Endothelial cell of umbilical vein (primary cell): ENCODE results near the gene FAM222A. TPM values are rescaled to one million over a fixed set of nuclear protein-coding genes. Genes with fewer than 3 reads are reported as not detected.

Experiments
- BruUV-seq: library from RNA; stranded (reverse); fragments of 400-500 nt; replicated peaks from 2 replicates; lab custom pipeline; 2021; lab: Mats Ljungman, UMichigan
- CTCF ChIA-PET: fragments of 300-600, 350-600 bp; sonication (Branson Sonifier 250); formaldehyde crosslinking; loops from one replicate; lab custom pipeline; 2021; ENCODE audit warnings: antibody characterized with exemption, inconsistent platforms; lab: Charles Lee
- POLR2A ChIA-PET: fragments of 300-600, 350-600 bp; sonication (Branson Sonifier 250); formaldehyde crosslinking; loops from one replicate; lab custom pipeline; 2021; ENCODE audit warnings: antibody characterized with exemption, inconsistent platforms; lab: Charles Lee
- DNase-seq: peaks from one replicate; pipeline ENCODE4 v3.0.0-alpha.2; 2011; ENCODE audit warnings: low read depth, low spot score
- FAIRE-seq: peaks from 2 replicates; lab custom pipeline; 2011; peaks lifted over from hg19 to GRCh38; lab: Jason Lieb, UNC
- H2AFZ ChIP-seq: 2 replicates; pipeline ENCODE4 v1.6.0; 2012; ENCODE audit warnings: low read depth, low read length, control low read depth, inconsistent platforms
- H3K27ac ChIP-seq: 2 replicates; pipeline ENCODE4 v1.5.1; 2011; ENCODE audit warnings: low read depth, mild to moderate bottlenecking, control low read depth, low read length, moderate library complexity; ENCODE audit not compliant: insufficient read depth
- H3K27me3 ChIP-seq, 2 experiments: 2 replicates each; pipeline versions ENCODE4 v1.6.0 to v1.6.1; 2011; ENCODE audit warnings: low read length in 2 of 2, mixed read lengths in 1 of 2; ENCODE audit not compliant: control insufficient read depth in 2 of 2, insufficient read depth in 2 of 2
- H3K36me3 ChIP-seq, 2 experiments: 2 replicates in 1 of 2; 3 replicates in 1 of 2; pipeline ENCODE4 v1.5.1; 2011; ENCODE audit warnings: low read length in 2 of 2, mild to moderate bottlenecking in 1 of 2, moderate library complexity in 1 of 2; ENCODE audit not compliant: control insufficient read depth in 2 of 2, insufficient read depth in 2 of 2; ENCODE audit errors: extremely low read depth in 1 of 2
- H3K4me1 ChIP-seq: 3 replicates; pipeline ENCODE4 v1.5.1; 2011; ENCODE audit warnings: mild to moderate bottlenecking, low read length; ENCODE audit not compliant: control insufficient read depth, insufficient read depth; ENCODE audit errors: extremely low read depth
- H3K4me2 ChIP-seq: 2 replicates; pipeline ENCODE4 v1.6.1; 2011; ENCODE audit warnings: low read length, control low read depth, mixed read lengths; ENCODE audit not compliant: insufficient read depth
- H3K4me3 ChIP-seq, 3 experiments: fragments of 200-600 bp in 1 of 3; sonication (generic), shearing (Covaris generic) in 1 of 3; replicated peaks in 1 of 3; 2 replicates each; pipeline ENCODE4 v1.5.1; 2011 to 2016; ENCODE audit warnings: control low read depth in 3 of 3, low read length in 3 of 3, mild to moderate bottlenecking in 2 of 3, inconsistent platforms in 1 of 3, low read depth in 1 of 3, moderate library complexity in 1 of 3; ENCODE audit not compliant: insufficient read depth in 1 of 3
- H3K79me2 ChIP-seq: 2 replicates; pipeline ENCODE4 v1.6.0; 2012; ENCODE audit warnings: low read length, inconsistent platforms; ENCODE audit not compliant: control insufficient read depth, insufficient read depth
- H3K9ac ChIP-seq: replicated peaks from 2 replicates; pipeline ENCODE3; 2011; ENCODE audit warnings: low read length, control low read depth; ENCODE audit not compliant: insufficient read depth; ENCODE audit errors: extremely low read depth
- H3K9me1 ChIP-seq: replicated peaks from 3 replicates; pipeline ENCODE4 v1.6.0; 2011; ENCODE audit warnings: mild to moderate bottlenecking, low read length; ENCODE audit not compliant: control insufficient read depth, insufficient read depth; ENCODE audit errors: extremely low read depth
- H3K9me3 ChIP-seq: replicated peaks from 2 replicates; pipeline ENCODE4 v1.5.1; 2012; ENCODE audit warnings: low read length, inconsistent platforms; ENCODE audit not compliant: control insufficient read depth, insufficient read depth
- H4K20me1 ChIP-seq: replicated peaks from 2 replicates; pipeline ENCODE3; 2011; ENCODE audit warnings: mild to moderate bottlenecking, low read length; ENCODE audit not compliant: control insufficient read depth, insufficient read depth; ENCODE audit errors: extremely low read depth
- EZH2 ChIP-seq: IDR thresholded peaks from 2 replicates; pipeline ENCODE4 v1.6.1; 2012; ENCODE audit warnings: borderline replicate concordance, low read depth, mild to moderate bottlenecking, moderate library complexity, low read length, inconsistent platforms; ENCODE audit not compliant: severe bottlenecking
- dilution Hi-C: fragments of 300-500 bp; cut with MboI; formaldehyde crosslinking; loops from one replicate; pipeline ENCODE4 v1.15.0; 2019; ENCODE audit warnings: low sequenced_read_pairs; ENCODE audit not compliant: extremely low pct_ligation_motif_present
- intact Hi-C: fragments of 100-400 bp; cut with micrococcal nuclease; formaldehyde crosslinking; loops from one replicate; pipeline ENCODE4 v1.10.0; 2022
- polyA plus RNA-seq, 4 experiments: library from polyadenylated mRNA; depleted of rRNA in 3 of 4; stranded (reverse) in 3 of 4; unstranded in 1 of 4; fragments of >200 nt; gene quantifications; 2 replicates each; pipeline versions ENCODE4 v1.2.1 to v1.2.3, GENCODE V29; 2011 to 2012; ENCODE audit warnings: missing spikeins in 1 of 4
- total RNA-seq: library from RNA; stranded (reverse); gene quantifications from 2 replicates; pipeline ENCODE4 v1.2.3, GENCODE V29; 2021
- TF ChIP-seq, protein P1 (sequence below), 2 donors: IDR thresholded peaks; 1 replicate in 1 of 2; 2 replicates in 1 of 2; pipeline ENCODE4 v1.5.1; 2011; ENCODE audit warnings: low read length in 2 of 2, mild to moderate bottlenecking in 2 of 2, moderate library complexity in 2 of 2, control low read depth in 1 of 2, inconsistent platforms in 1 of 2, low read depth in 1 of 2; ENCODE audit not compliant: insufficient read depth in 1 of 2; ENCODE audit errors: extremely low read depth in 1 of 2

The FAM222A gene
- total and polyA plus RNA-seq, 2 donors (not counting 3 experiments of a cell fraction or from before 2014, with no cell fraction given): 0.62 to 1.7 TPM

DNA sequence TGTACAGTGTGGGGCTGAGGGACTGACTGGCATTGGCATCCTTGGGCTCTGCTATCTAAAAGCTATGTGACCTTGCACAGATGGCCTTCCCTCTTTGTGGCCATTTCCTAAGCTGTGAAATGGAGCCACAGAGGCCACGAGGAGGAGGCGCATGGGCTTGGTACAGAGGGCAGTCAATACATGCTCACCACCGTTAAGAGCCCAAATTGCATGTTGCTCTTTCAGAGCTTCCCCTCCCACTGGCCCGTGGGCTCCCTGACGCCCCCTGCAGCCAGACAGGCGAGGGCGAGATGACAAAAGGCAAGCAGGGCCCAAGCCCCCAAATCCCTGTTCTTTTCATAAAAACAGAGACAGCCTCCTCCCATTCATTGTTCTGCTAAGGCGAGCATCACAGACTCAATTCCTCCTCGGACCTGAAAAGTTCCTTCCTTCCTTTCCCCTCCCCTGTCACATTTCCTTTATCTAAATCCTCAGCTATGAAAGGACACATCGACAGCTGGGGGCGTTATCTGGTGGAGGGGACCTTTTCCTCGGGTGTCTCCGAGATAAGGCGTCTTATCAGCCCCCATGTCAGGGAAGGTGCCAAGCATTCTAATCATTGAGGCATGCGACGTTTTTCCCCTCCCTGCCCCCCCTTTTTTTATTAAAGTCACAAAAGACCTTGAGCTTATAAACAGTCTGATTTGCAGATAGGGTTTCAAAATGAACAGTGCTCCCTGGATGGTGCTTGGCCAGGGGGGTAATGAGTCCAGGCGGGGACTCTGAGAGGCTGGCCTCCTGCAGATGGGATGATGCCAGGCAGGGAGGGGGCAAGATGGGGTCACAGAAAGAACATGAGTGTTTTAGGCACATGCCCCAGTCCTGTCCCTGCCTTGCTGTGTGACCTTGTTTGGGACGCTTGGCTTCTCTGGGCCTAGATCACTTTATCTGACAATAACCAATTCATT is 26.4 kb downstream of the FAM222A start:
- no peak for TF ChIP-seq EZH2
- TF ChIP-seq, protein P1, sequence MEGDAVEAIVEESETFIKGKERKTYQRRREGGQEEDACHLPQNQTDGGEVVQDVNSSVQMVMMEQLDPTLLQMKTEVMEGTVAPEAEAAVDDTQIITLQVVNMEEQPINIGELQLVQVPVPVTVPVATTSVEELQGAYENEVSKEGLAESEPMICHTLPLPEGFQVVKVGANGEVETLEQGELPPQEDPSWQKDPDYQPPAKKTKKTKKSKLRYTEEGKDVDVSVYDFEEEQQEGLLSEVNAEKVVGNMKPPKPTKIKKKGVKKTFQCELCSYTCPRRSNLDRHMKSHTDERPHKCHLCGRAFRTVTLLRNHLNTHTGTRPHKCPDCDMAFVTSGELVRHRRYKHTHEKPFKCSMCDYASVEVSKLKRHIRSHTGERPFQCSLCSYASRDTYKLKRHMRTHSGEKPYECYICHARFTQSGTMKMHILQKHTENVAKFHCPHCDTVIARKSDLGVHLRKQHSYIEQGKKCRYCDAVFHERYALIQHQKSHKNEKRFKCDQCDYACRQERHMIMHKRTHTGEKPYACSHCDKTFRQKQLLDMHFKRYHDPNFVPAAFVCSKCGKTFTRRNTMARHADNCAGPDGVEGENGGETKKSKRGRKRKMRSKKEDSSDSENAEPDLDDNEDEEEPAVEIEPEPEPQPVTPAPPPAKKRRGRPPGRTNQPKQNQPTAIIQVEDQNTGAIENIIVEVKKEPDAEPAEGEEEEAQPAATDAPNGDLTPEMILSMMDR (IDR thresholded peaks at IDR 0.05; ENCODE audit: extremely low read depth in 1 of 2, insufficient read depth in 1 of 2, low read depth in 1 of 2, low read length in 2 of 2): peak; percentile 22 to 41

More for the DNA sequence above, 26.4 kb downstream of the FAM222A start:
- intact Hi-C loops: no loop called here
- dilution Hi-C loops: no loop called here
- Histone ChIP-seq H3K4me2 (no peak overlapping the region), H3K79me2 (no peaks in the 10 kb centered on the region), H4K20me1 (no peaks in the 10 kb centered on the region), H3K27me3 (no peaks in the 10 kb centered on the region), H3K27ac (no peak overlapping the region), H3K9me3 (no peaks in the 10 kb centered on the region), H3K4me1 (peaks cover 8% of the 10 kb centered on the region), H3K4me3 (no peak overlapping the region), H2AFZ (no peak overlapping the region), H3K9me1 (no peaks in the 10 kb centered on the region), H3K36me3 (no peaks in the 10 kb centered on the region), H3K9ac (no peak overlapping the region)
- DNase-seq (no peak), FAIRE-seq (no peak)
- ChIA-PET POLR2A (no interaction called here), CTCF (interaction anchor here (1.2 to 1.6 kb wide), 4 partner anchors 9 to 143 kb away, joined by 3 to 13 read pairs (median 6); no protein-coding TSS in a partner anchor)
- BruUV-seq: no TSS peak
